Femur (tissue), 1 donor: ENCODE measurements around the gene SLC39A3.

Experiments
- DNase-seq: peaks from one replicate; pipeline ENCODE4 v3.0.0-alpha.2; 2017

The SLC39A3 gene

GRCh38 chr19:2701361-2702169 lies 38.3 kb downstream of the SLC39A3 start:
- no peak for DNase-seq

- DNase-seq = no peak
Observed at GRCh38 chr19:2700660-2701360, 39.0 kb downstream of the SLC39A3 start.

- no peak for DNase-seq
Observed at GRCh38 chr19:2699413-2700140, 40.2 kb downstream of the SLC39A3 start.

GRCh38 chr19:2694196-2694595 lies 45.6 kb downstream of the SLC39A3 start:
- DNase-seq = no peak

- no peak for DNase-seq
Observed at GRCh38 chr19:2693492-2694160, 46.2 kb downstream of the SLC39A3 start.

- DNase-seq = no peak
Observed at GRCh38 chr19:2691951-2692350, 47.9 kb downstream of the SLC39A3 start.

- no peak for DNase-seq
Observed at GRCh38 chr19:2690856-2691255, 49.0 kb downstream of the SLC39A3 start.

- no peak for DNase-seq
Observed at GRCh38 chr19:2686360-2686759, 53.5 kb downstream of the SLC39A3 start.

- no peak for DNase-seq
Observed at GRCh38 chr19:2685204-2685704, 54.6 kb downstream of the SLC39A3 start.

GRCh38 chr19:2683430-2684003 lies 56.3 kb downstream of the SLC39A3 start:
- no peak for DNase-seq
